ENCODE data around the gene WFDC2.

WFDC2 gene

GRCh38 chr20:45469336-45470261 is at the start of gene WFDC2:
Gene WFDC2 (plus strand): TSS chr20:45469753. CDS start chr20:45469782, 29 bp downstream.
- no peak for DNase-seq

GRCh38 chr20:45420125-45420524 is 49.4 kb upstream of the WFDC2 start:
- no peak for DNase-seq

- DNase-seq, result no peak
Observed at GRCh38 chr20:45423700-45424099, 45.9 kb upstream of the WFDC2 start.

DNA sequence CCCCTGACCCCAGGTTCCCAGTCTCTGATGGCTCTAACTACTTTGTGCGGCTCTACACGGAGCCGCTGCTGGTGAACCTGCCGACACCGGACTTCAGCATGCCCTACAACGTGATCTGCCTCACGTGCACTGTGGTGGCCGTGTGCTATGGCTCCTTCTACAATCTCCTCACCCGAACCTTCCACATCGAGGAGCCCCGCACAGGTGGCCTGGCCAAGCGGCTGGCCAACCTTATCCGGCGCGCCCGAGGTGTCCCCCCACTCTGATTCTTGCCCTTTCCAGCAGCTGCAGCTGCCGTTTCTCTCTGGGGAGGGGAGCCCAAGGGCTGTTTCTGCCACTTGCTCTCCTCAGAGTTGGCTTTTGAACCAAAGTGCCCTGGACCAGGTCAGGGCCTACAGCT is 44.0 kb upstream of the WFDC2 start:
- DNase-seq, result no peak

GRCh38 chr20:45426320-45427016 is 43.1 kb upstream of the WFDC2 start:
- DNase-seq, result no peak

GRCh38 chr20:45427236-45428149 is 42.1 kb upstream of the WFDC2 start:
- DNase-seq, result no peak

GRCh38 chr20:45429618-45430017 is 39.9 kb upstream of the WFDC2 start:
- no peak for DNase-seq

DNA sequence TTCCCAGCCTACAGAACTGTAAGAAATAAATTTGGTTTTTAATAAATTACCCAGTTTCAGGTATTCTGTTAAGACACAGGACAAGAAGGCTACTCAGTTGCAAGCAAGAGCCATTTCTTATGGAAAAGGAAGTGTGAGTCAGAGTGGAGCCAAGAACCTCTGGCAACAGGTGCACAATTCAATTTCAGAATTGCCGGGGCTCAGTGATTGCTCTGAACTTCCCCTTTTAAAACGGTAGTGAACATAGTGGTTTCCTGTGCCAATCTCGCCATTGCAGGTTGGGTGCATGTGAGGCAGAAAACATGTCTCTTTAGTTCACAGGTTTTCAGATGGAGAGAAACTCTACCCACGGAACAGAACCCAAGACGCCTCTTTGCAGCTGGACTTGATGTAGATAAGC is 37.3 kb upstream of the WFDC2 start:
- DNase-seq, result no peak

DNA sequence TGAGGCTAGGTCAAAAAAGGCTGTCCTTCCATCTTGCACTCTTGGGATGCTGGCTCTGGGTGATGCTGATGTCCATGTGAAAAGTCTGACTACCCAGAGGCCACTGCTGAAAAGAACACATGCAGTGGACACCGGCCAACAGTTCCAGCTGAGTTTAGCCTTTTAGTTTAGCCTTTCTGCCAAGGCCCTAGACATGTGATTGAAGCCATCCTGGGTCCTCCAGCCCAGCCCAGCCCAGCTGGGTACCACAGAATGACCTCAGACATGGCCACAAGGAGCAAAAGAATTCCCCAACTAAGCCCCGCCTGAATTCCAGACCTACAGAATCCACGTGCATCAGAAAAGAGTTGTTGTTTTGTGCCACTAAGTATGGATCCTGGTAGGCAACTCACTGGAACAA is 36.2 kb upstream of the WFDC2 start:
- DNase-seq, result no peak

GRCh38 chr20:45433976-45434375 is 35.6 kb upstream of the WFDC2 start:
- no peak for DNase-seq

- peak; percentile 91 for DNase-seq
Observed at GRCh38 chr20:45436732-45437485, 32.6 kb upstream of the WFDC2 start.

DNA sequence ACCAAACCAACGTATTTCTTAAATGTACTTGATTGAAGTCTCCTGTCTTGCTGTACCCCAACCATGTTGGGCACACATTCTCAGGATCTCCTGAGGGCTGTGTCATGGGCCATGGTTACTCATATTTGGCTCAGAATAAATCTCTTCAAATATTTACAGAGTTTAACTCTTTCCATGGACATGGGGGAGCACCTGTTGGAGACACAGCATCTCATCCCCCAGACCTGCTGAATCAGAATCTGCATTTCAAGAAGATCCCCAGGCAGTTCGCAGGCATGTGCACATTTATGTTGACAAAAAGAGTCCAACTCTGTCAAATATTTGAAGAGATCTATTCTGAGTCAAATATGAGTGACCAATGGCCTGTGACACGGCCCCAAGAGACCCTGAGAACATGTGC is 29.1 kb upstream of the WFDC2 start:
- DNase-seq, result no peak

DNA sequence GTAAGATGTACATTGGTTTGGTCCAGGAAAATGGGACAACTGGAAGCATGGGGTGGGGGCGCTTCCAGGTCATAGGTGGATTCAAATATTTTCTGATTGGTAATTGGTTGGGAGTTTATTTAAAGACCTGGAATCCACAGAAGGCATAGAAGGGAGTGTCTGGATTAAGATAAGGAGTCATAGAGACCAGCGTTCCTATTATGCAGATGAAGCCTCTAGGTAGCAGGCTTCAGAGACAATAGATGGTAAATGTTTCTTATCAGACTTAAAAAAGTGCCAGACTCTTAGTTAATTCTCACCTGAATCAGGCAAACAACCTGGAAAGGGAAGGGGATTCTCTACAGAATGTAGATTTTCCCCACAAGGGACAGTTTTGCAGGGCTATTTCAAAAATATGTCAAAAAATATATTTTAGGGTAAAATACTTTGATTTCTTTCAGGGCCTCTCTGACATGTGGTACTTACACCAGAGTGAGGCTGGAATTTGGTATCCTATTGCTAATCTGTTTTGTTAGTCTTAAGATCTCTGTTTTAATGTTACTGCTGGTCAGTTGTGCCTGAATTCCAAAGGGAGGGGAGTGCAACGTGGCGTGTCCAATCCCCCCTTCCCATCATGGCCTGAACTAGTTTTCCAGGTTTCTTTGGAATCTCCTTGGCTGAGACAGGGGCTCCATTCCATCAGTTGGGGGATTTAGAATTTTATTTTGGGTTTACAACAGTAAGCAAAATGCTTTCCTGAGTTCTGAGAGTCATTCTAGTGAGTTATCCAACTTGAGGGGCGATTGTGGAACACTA is 28.5 kb upstream of the WFDC2 start:
- no peak for DNase-seq

DNA sequence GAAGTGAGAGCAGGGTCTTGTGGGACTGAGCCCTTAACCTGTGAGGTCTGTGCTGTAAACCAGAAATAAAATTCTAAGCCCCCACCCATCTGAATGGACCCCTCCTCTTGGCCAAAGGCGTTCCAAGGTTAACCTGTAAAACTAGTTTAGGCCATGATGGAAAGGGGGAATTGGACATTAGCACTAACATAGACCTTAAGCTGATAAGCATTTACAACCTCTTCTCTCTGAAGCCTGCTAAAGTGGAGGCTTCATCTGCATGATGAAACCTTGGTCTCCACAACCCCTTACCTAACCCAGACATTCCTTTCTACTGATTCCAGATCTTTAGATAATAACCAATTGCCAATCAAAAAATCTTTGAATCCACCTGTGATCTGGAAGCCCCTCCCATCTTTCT is 27.8 kb upstream of the WFDC2 start:
- no peak for DNase-seq

- DNase-seq, result no peak
Observed at GRCh38 chr20:45444050-45444449, 25.5 kb upstream of the WFDC2 start.

- DNase-seq, result no peak
Observed at GRCh38 chr20:45445805-45446562, 23.6 kb upstream of the WFDC2 start.

DNA sequence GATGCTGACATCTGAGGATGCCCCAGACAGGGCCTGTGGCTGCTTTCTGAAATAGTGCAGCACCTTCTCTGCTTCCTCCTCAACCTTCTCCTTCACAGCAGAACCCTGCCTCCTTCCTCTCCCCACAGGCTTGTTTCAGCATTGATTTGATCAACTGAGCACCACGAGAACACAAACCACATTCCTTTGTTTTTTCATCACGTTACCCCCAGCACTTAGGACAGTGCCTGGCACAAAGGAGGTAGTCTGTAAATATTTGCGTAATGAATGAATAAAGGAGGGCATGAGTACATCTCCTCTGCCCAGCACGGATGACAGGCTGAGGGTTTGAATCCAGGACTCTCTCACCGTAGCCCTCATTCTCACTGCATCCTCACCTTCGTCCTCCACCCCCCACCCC is 21.3 kb upstream of the WFDC2 start:
- DNase-seq, result no peak

DNA sequence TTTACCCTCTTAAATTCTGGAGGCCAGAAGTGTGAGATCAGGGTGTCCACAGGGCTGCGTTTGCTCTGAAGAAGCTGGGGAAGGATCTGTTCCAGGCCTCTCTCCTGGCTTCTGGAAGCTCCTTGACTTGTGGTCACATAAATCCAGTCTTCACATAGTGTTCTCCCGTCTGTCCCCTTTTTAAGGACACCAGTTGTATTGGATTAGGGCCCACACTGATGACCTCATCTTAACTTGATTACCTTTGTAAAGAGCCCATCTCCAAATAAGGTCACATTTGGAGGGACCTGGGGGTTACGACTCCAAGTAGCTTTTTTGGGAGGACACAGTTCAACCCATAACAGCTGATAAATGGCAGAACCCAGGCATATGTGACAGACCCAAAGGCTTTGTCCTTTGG is 20.0 kb upstream of the WFDC2 start:
- DNase-seq, result no peak

DNA sequence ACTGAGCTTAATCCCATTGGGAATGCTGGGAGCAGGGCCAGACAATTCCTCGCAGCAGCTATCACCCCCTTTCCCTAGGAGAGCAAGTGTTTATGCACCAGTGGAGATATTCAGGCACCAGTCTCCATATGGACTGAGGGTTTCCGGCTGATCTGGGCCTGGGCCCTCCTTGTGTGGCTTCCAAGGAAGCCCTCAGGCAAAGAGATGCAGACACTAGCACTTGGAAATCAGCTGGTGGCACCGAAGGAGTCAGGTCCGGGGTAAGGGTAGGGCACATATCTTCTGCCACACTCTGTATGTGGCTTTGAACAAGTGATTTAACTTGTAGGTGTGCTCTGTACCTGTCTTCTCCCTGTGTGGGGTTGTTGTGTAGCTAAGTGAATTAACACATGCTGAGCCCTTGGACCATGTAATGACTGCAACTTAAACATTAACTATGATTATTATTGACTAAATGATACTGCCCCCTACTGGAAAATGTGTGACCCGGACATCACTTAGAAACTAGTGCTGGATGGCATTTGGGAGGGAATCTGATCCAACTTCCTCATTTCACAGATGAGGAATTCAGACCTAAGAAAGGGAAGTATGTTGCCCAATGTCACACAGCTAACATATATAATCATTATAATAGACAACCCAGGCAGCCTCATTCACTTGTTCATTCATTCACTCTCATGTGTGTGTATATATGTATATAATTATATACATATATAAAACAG is 19.3 kb upstream of the WFDC2 start:
- DNase-seq, result no peak

DNA sequence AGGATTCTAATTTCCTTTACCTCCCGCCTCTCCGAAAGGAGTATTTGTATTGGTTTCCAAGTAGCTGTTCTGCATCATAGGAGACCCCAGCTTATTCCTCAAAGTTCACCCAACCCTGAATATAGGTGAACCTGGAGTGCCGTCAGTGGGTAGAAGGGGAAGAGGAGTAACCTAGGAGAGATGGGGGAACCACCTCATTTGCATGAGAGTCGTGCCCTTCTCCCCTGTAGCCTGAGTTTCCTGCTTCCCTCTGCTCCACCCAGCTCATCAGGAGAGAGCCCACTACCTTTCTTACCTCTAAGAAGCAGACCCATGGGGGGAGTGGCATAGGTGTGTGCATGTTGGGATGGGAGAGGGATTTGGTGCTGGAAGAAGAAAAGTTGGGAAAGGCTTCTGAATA is 17.3 kb upstream of the WFDC2 start:
- no peak for DNase-seq
